Neural crest cell (in vitro differentiated cells): ENCODE data around the gene RBM4. TPM values are rescaled to one million over a fixed set of nuclear protein-coding genes. Genes with fewer than 3 reads are reported as not detected.

Experiments used
- DNase-seq: peaks from one replicate; pipeline ENCODE4 v3.0.0; 2021; ENCODE audit warnings: low read depth, mixed read lengths, low spot score
- H3K27ac Mint-ChIP-seq: one replicate; pipeline ENCODE4 v1.8.0; 2021; ENCODE audit warnings: mild to moderate bottlenecking, mixed read lengths; ENCODE audit not compliant: unreplicated experiment
- H3K27me3 Mint-ChIP-seq: 2 replicates; pipeline ENCODE4 v1.8.0; 2021; ENCODE audit warnings: low read depth, mild to moderate bottlenecking, mixed read lengths
- H3K36me3 Mint-ChIP-seq: 2 replicates; pipeline ENCODE4 v1.8.0; 2021; ENCODE audit warnings: low read depth, mild to moderate bottlenecking, mixed read lengths
- H3K4me1 Mint-ChIP-seq: 2 replicates; pipeline ENCODE4 v1.8.0; 2021; ENCODE audit warnings: mixed read lengths
- H3K4me3 Mint-ChIP-seq: one replicate; pipeline ENCODE4 v1.8.0; 2021; ENCODE audit warnings: mild to moderate bottlenecking, mixed read lengths
- H3K9me3 Mint-ChIP-seq: 2 replicates; pipeline ENCODE4 v1.8.0; 2021; ENCODE audit warnings: mixed read lengths
- CTCF ChIP-seq: fragments of 200-600 bp; sonication (generic); conservative IDR thresholded peaks from 2 replicates; pipeline ENCODE4 v1.5.0; 2021; ENCODE audit warnings: antibody characterized with exemption, mild to moderate bottlenecking
- total RNA-seq: library from RNA; stranded (reverse); gene quantifications from 2 replicates; pipeline ENCODE4 v1.2.1, GENCODE V29; 2021

RBM4 gene
- total RNA-seq, 1 donor from 2014 or later: 268 TPM

- Mint-ChIP-seq H3K36me3 (peaks cover 4% of the 10 kb centered on the region), H3K4me3 (no peak overlapping the region), H3K27me3 (no peaks in the 10 kb centered on the region), H3K27ac (no peak overlapping the region), H3K4me1 (peaks cover 4% of the 10 kb centered on the region), H3K9me3 (no peaks in the 10 kb centered on the region)
- no peak for TF ChIP-seq CTCF
- no peak for DNase-seq
Measured at GRCh38 chr11:66687831-66688281, 49.4 kb downstream of the RBM4 start.

- no peak for DNase-seq
- no peaks in the 10 kb centered on the region for H3K36me3 Mint-ChIP-seq
- TF ChIP-seq CTCF: no peak
- no peak overlapping the region for H3K27ac Mint-ChIP-seq
- no peak overlapping the region for H3K4me3 Mint-ChIP-seq
- no peaks in the 10 kb centered on the region for H3K27me3 Mint-ChIP-seq
- no peaks in the 10 kb centered on the region for H3K9me3 Mint-ChIP-seq
- H3K4me1 Mint-ChIP-seq: peaks cover 4% of the 10 kb centered on the region
Measured at GRCh38 chr11:66688561-66689534, 50.3 kb downstream of the RBM4 start.

GRCh38 chr11:66689661-66690590, 51.4 kb downstream of the RBM4 start:
- Mint-ChIP-seq H3K4me1 (peaks cover 7% of the 10 kb centered on the region), H3K9me3 (no peaks in the 10 kb centered on the region), H3K36me3 (no peaks in the 10 kb centered on the region), H3K27me3 (peaks cover 3% of the 10 kb centered on the region), H3K4me3 (no peak overlapping the region), H3K27ac (no peak overlapping the region)
- no peak for TF ChIP-seq CTCF
- DNase-seq: no peak

GRCh38 chr11:66691311-66691980, 52.9 kb downstream of the RBM4 start:
- Mint-ChIP-seq H3K4me3 (no peak overlapping the region), H3K36me3 (no peaks in the 10 kb centered on the region), H3K27me3 (peaks cover 3% of the 10 kb centered on the region), H3K4me1 (peaks cover 8% of the 10 kb centered on the region), H3K27ac (no peak overlapping the region), H3K9me3 (no peaks in the 10 kb centered on the region)
- DNase-seq: no peak
- TF ChIP-seq CTCF: no peak

GRCh38 chr11:66692446-66692845, 53.9 kb downstream of the RBM4 start:
- DNase-seq: no peak
- no peak overlapping the region for H3K4me3 Mint-ChIP-seq
- H3K9me3 Mint-ChIP-seq: no peaks in the 10 kb centered on the region

More at GRCh38 chr11:66692446-66692845, 53.9 kb downstream of the RBM4 start:
- Mint-ChIP-seq H3K27ac (no peak overlapping the region), H3K4me1 (peaks cover 8% of the 10 kb centered on the region), H3K36me3 (no peaks in the 10 kb centered on the region), H3K27me3 (peaks cover 3% of the 10 kb centered on the region)
- TF ChIP-seq CTCF: no peak
